Endometrial microvascular endothelial cells (primary cell): ENCODE data around the gene CCDC171. TPM values are rescaled to one million over a fixed set of nuclear protein-coding genes. Genes with fewer than 3 reads are reported as not detected.
"Not testable (repeated sequence)": the region's sequence is repeated elsewhere in the genome, so short reads cannot be mapped to it uniquely, and the experiment has no call there.

Experiments
- in situ Hi-C: cut with HindIII; loops from 2 replicates; pipeline ENCODE4 v1.10.0; 2017; ENCODE audit warnings: low sequenced_read_pairs, low pct_unique_long_range_greater_than_20kb; ENCODE audit errors: inconsistent ontology term
- total RNA-seq: library from RNA; depleted of rRNA; stranded (reverse); fragments of >200 nt; gene quantifications from one replicate; pipeline ENCODE4 v1.2.3, GENCODE V29; 2015; ENCODE audit errors: inconsistent ontology term

CCDC171 gene
- total RNA-seq, 1 donor from 2014 or later, result 0.28 TPM

DNA sequence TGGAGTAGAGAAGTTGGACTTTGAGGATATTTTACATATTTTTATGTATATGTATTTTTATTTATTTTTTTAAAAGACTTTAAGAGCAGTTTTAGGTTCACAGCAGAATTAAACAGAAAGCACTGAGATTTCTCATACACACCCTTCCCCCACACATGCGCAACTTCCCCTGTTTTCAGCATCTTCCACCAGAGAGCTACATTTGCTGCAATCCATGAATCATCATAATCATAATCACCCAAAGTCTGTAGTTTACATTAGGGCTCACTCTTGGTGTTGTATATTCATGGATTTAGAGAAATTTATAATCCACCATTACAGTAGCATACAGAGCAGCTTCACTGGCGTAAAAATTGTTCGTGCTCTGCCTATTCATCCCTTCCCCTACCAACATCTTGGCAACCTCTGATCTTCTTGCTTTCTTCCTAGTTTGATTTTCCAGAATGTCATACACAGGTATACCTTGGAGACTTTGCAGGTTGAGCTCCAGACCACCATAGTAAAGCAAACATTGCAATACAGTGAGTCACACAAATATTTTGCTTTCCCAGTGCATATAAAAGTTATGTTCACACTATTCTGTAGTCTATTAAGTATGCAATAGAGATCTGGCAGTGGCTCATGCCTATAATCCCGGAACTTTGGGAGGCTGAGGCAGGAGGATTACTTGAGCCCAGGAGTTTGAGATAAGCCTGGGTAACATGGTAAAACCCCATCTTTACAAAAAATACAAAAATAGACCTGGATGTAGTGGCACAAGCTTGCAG lies 9.6 kb upstream of the CCDC171 start:
- in situ Hi-C loops, result no loop called here

GRCh38 chr9:15549611-15550010 lies 3.2 kb upstream of the CCDC171 start:
- in situ Hi-C loops, result no loop called here

- in situ Hi-C loops, result no loop called here
These were observed 670 bp downstream of the CCDC171 start for GRCh38 chr9:15553528-15553898.

DNA sequence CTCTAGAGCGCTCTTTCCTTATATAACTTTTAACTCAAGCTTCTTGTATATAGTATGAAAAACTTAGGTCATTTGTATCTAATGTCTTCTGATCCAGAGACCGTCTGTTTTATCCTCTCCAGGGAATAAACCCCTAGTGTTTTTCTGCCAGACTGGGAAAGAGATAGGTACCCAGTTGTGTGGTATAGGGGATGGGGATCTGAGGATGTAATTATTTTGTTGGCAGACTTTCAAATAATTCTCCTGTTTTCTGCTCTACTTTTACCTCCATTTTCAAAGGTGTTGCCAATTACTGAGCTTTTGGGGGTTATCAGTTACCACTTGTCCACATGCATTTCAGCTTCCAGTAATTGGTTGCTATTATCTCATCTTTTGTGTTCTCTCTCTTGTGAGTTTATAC lies 17.9 kb downstream of the CCDC171 start:
- in situ Hi-C loops, result no loop called here

GRCh38 chr9:15572200-15572770 lies 19.4 kb downstream of the CCDC171 start:
- in situ Hi-C loops, result no loop called here

GRCh38 chr9:15576350-15577050 lies 23.7 kb downstream of the CCDC171 start:
- in situ Hi-C loops, result no loop called here

GRCh38 chr9:15578714-15579113 lies 25.9 kb downstream of the CCDC171 start:
- in situ Hi-C loops, result no loop called here

- in situ Hi-C loops, result no loop called here
These were observed 31.5 kb downstream of the CCDC171 start for GRCh38 chr9:15584379-15584778.

DNA sequence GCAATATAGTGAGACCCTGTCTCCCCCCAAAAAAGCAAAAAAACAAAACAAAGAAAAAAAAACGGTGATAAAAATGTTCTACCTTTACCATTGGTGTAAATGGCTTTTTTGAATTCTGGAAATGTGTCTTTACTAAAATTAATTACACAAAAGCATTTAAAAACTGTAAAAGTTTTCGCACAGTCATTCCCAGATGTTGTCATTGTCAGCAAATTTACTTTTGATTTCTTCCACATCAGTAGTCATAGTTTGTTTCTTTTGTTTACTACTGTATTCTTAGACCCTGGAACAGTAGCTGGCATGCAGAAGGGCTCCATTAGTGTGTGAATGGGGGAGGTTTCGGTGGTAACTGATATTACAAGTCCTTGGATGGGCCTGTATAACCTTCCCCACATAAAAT lies 39.5 kb downstream of the CCDC171 start:
- in situ Hi-C loops, result no loop called here

DNA sequence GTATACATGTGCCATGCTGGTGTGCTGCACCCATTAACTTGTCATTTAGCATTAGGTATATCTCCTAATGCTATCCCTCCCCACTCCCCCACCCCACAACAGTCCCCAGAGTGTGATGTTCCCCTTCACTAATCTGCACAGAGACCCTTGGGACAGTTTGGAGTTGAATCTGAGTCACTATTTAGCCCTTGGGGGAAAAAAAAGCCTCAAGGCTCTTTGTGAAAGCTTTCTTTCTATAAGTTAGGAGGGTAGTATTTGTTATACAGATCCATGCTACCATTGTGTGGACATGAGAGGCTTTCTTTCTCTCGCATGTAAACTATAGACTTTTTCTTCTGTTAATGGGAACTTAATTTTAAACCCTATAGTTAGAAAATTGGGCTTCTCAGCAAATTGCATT lies 40.1 kb downstream of the CCDC171 start:
- in situ Hi-C loops, result not testable (repeated sequence)

DNA sequence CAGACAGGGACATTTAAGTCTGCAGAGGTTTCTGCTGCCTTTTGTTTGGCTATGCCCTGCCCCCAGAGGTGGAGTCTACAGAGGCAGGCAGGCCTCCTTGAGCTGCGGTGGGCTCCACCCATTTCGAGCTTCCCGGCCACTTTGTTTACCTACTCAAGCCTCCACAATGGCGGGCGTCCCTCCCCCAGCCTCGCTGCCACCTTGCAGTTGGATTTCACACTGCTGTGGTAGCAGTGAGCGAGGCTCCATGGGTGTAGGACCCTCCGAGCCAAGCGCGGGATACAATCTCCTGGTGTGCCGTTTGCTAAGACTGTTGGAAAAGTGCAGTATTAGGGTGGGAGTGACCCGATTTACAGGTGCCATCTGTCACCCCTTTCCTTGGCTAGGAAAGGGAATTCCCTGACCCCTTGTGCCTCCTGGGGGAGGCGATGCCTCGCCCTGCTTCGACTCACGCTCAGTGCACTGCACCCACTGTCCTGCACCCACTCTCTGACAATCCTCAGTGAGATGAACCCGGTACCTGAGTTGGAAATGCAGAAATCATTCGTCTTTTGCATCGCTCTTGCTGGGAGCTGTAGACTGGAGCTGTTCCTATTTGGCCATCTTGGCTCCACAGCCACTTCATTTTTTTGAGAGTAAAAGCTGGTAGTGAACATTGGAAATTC lies 48.0 kb downstream of the CCDC171 start:
- in situ Hi-C loops, result not testable (repeated sequence)

- in situ Hi-C loops, result no loop called here
These were observed 54.0 kb downstream of the CCDC171 start for GRCh38 chr9:15606643-15607472.

GRCh38 chr9:15612962-15613361 lies 60.1 kb downstream of the CCDC171 start:
- in situ Hi-C loops, result no loop called here

GRCh38 chr9:15617782-15618181 lies 64.9 kb downstream of the CCDC171 start:
- in situ Hi-C loops, result no loop called here

GRCh38 chr9:15618540-15619331 lies 65.9 kb downstream of the CCDC171 start:
- in situ Hi-C loops, result no loop called here

- in situ Hi-C loops, result no loop called here
These were observed 69.6 kb downstream of the CCDC171 start for GRCh38 chr9:15622318-15622971.

DNA sequence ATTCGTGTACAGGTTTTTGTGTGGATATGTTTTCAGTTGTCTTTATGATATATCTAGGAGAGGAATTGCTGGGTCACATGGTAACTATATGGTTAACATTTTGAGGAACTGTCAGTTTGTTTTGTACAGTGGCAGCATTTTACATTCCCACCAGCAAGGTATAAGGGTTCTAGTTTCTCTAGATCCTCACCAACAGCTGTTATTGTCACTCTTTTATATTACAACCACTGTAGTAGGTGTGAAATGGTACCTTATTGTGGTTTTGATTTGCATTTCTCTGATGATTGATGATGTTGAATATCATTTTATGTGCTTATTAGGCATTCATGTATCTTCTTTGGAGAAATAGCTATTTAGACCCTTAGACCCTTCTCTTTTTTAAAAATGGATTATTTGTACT lies 82.9 kb downstream of the CCDC171 start:
- in situ Hi-C loops, result no loop called here

DNA sequence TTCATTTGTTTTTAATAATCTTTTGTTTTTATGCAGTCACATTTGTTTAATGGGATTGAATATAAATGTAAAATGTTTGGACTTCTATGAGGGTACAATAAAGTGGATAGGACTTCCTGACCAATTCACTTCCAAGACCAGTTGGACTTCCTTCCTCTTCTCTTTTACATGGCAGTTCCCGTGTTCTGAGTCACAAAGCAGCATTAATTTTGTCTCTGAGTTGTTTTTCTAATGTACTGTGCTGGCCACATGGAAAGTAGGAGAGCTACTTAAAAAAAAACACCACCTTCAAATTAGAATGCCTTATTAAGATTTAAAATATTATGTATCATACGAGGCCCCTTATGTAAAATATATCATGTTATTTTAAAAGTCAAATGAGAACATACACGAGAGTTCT lies 87.3 kb downstream of the CCDC171 start:
- in situ Hi-C loops, result no loop called here
